Adrenal gland (tissue), 5 donors: ENCODE measurements around the gene SOBP.

Experiments used
- CTCF ChIP-seq, 6 experiments: fragments of 450-650 bp in 4 of 6; fragments of 200-600 bp in 2 of 6; sonication (generic) in 1 of 6; IDR thresholded peaks; 1 replicate in 5 of 6; 2 replicates in 1 of 6; pipeline versions ENCODE4 v1.5.1 to v1.8.0; 2016 to 2021; ENCODE audit warnings: antibody characterized with exemption in 6 of 6, mild to moderate bottlenecking in 2 of 6, moderate library complexity in 1 of 6
- POLR2A ChIP-seq, 2 donors: fragments of 450-650 bp; IDR thresholded peaks; one replicate each; pipeline ENCODE4 v1.6.1; 2017; ENCODE audit warnings: antibody characterized with exemption in 2 of 2, mild to moderate bottlenecking in 2 of 2, moderate library complexity in 1 of 2
- donor health status: DM: no; HTN: no; CAD: no.

DNA sequence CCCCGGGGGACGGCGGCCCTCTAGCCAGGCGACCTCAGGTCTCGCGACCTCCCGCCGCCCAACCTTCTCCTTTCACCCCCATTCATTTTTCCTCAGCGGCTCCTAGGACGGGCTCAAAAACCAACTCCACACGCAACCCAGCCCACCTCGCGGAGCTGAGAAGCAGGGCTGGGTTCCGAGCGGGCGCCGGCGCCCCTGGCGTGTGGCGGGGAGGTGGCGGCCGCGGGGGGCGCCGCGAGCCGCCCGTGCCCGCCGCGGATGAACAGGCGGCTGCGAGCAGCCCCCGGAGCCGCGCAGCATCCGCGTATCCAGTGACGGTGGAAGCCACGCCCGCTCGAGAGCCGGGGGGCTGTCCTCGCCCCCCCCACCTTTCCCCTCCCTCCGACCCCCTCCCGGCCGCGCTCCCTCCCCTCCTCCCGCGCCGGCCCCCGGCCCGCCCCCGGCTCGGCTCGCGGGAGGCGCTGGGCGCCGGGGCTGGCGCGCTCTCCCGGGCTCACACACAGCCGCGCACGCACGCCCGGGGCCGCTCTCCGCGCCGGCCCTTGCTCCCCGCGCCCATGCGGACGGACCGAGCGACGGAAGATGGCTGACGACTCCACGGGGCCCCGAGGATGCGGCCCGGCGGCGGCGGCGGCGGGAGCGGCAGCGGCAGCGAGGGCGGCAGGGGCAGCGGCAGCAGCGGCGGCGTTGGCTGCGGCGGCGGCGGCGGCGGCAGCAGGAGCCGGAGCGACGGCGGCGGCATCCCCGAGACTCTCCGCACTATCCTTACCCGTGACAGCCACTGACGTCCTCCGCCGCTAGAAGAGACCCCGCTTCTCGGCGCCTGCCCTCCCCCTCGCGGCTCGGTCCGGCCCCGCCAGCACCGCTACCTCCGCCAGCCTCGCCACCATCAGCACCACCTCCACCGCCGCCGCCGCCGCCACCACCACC, at the start of gene SOBP:
- TF ChIP-seq CTCF (IDR thresholded peaks at IDR 0.05), result peak in 3 of 6 experiments; percentile 17 to 22 (median 22)
- peak in 1 of 2 donors; percentile 56 for TF ChIP-seq POLR2A (IDR thresholded peaks at IDR 0.05)
